IPS-20b (cell line): ENCODE results near the gene CDK19.

Experiments
- H3K27ac ChIP-seq: one replicate; pipeline ENCODE4 v1.5.1; 2013; ENCODE audit warnings: low read length
- H3K27me3 ChIP-seq: 2 replicates; pipeline ENCODE4 v1.6.1; 2013; ENCODE audit warnings: mild to moderate bottlenecking, low read length, inconsistent platforms; ENCODE audit not compliant: insufficient read depth
- H3K36me3 ChIP-seq: 2 replicates; pipeline ENCODE4 v1.6.1; 2013; ENCODE audit warnings: low read depth, mild to moderate bottlenecking, inconsistent platforms, low read length, moderate library complexity; ENCODE audit not compliant: insufficient read depth
- H3K4me1 ChIP-seq: 2 replicates; pipeline ENCODE4 v1.6.1; 2013; ENCODE audit warnings: mild to moderate bottlenecking, control low read depth, inconsistent platforms, low read length, moderate library complexity; ENCODE audit not compliant: insufficient read depth
- H3K4me3 ChIP-seq: 2 replicates; pipeline ENCODE4 v1.5.1; 2013; ENCODE audit warnings: mild to moderate bottlenecking, low read length, inconsistent platforms
- H3K9ac ChIP-seq: 2 replicates; pipeline ENCODE4 v1.6.1; 2013; ENCODE audit warnings: low read depth, mild to moderate bottlenecking, inconsistent platforms, low read length, moderate library complexity
- H3K9me3 ChIP-seq: 2 replicates; pipeline ENCODE4 v1.6.1; 2013; ENCODE audit warnings: mild to moderate bottlenecking, low read depth, low read length, inconsistent platforms; ENCODE audit not compliant: insufficient read depth

Gene CDK19

GRCh38 chr6:110690916-110691315 is 124.4 kb downstream of the CDK19 start:
- peaks cover 14% of the 10 kb centered on the region for H3K4me1 ChIP-seq
- H3K27me3 ChIP-seq: no peaks in the 10 kb centered on the region
- H3K9me3 ChIP-seq: no peaks in the 10 kb centered on the region
- H3K36me3 ChIP-seq: no peaks in the 10 kb centered on the region
- H3K27ac ChIP-seq: no peak overlapping the region
- no peak overlapping the region for H3K9ac ChIP-seq
- no peak overlapping the region for H3K4me3 ChIP-seq

- H3K4me1 ChIP-seq: peaks cover 14% of the 10 kb centered on the region
- no peaks in the 10 kb centered on the region for H3K9me3 ChIP-seq
- H3K9ac ChIP-seq: no peak overlapping the region
- no peaks in the 10 kb centered on the region for H3K36me3 ChIP-seq
- H3K27me3 ChIP-seq: no peaks in the 10 kb centered on the region
- H3K4me3 ChIP-seq: no peak overlapping the region
- no peak overlapping the region for H3K27ac ChIP-seq
Measured at GRCh38 chr6:110690106-110690654, 125.1 kb downstream of the CDK19 start.

DNA sequence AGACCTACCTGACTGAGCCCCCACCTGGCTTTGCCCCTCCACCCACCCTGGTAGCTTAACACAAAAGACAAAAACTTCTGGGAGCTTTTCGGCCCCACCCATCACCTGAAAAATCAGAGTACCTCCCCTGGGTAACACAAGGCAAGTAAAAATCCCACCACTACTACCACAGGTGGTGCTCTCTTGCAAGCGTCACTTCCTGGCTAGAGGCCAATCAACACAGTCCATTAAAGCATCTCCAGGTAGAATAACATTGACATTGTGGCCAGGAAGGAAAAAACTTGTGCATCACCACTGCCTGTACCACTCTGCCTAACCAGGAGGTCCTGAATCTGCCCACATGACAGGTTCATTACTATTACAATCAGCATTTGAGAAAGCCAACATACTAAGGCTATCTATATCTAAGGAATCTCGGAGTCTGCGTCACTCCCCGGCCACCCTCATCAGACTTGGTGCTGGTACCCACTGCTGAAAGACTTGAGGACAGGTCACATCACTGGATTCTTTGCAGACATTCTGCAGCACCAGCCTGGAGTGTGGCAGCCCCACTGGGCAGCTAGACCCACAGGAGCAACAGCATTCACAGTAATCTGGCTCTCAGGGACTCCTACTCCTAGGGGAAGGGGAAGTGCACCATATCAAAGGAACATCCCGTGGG is 125.9 kb downstream of the CDK19 start:
- Histone ChIP-seq H3K27me3 (no peaks in the 10 kb centered on the region), H3K9ac (no peak overlapping the region), H3K4me1 (peaks cover 14% of the 10 kb centered on the region), H3K27ac (no peak overlapping the region), H3K36me3 (no peaks in the 10 kb centered on the region), H3K4me3 (no peak overlapping the region), H3K9me3 (no peaks in the 10 kb centered on the region)

GRCh38 chr6:110688661-110689268 is 126.5 kb downstream of the CDK19 start:
- Histone ChIP-seq H3K27me3 (no peaks in the 10 kb centered on the region), H3K9me3 (no peaks in the 10 kb centered on the region), H3K4me1 (peaks cover 13% of the 10 kb centered on the region), H3K27ac (no peak overlapping the region), H3K36me3 (no peaks in the 10 kb centered on the region), H3K4me3 (no peak overlapping the region), H3K9ac (no peak overlapping the region)

DNA sequence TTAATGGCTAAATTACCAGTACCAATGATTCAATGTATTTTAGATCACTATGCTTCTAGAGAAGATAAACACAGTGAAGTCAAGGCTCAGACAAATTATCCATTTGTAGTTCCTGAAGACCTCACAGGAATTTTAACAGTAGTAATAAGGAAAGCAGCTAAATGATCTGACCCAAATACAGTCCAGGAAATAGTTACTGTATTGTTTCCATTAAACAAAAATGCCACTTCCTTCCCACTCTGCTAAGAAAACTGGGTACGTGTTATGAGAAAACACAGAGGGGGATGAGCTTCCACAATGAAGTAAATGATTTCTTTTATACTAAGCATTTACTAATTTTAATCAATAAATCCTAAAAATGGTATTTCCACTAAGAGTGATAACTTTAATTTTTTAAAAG is 127.9 kb downstream of the CDK19 start:
- Histone ChIP-seq H3K4me1 (peaks cover 8% of the 10 kb centered on the region; the same call in 1 of the 2 replicates), H3K36me3 (no peaks in the 10 kb centered on the region), H3K27me3 (no peaks in the 10 kb centered on the region), H3K4me3 (no peak overlapping the region), H3K9me3 (no peaks in the 10 kb centered on the region), H3K27ac (no peak overlapping the region), H3K9ac (no peak overlapping the region)

DNA sequence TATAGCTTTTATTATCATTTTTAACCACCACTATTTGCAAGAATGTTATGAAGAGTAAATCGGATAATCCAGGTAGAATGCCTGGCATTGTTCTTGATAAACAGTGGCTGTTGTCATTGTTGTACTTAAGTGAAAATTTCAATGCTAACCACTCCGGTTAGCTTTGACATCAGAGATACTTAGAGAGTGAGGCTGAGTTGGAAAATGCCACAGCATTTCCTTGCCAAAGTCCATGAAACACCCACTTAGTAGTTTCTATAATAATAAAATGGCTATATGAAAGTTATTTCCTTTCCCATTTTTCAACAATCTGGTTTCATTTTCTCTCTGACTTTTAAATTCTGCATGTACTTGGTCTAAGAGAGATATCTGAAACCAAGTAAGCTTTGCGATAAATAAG is 132.0 kb downstream of the CDK19 start:
- H3K4me3 ChIP-seq: no peak overlapping the region
- no peaks in the 10 kb centered on the region for H3K9me3 ChIP-seq
- H3K27me3 ChIP-seq: no peaks in the 10 kb centered on the region
- no peak overlapping the region for H3K27ac ChIP-seq
- H3K9ac ChIP-seq: no peak overlapping the region
- no peaks in the 10 kb centered on the region for H3K36me3 ChIP-seq
- H3K4me1 ChIP-seq: no peaks in the 10 kb centered on the region; the same call in 1 of the 2 replicates

GRCh38 chr6:110682460-110682853 is 132.8 kb downstream of the CDK19 start:
- Histone ChIP-seq H3K4me3 (no peak overlapping the region), H3K27me3 (no peaks in the 10 kb centered on the region), H3K27ac (no peak overlapping the region), H3K9ac (no peak overlapping the region), H3K9me3 (no peaks in the 10 kb centered on the region), H3K36me3 (no peaks in the 10 kb centered on the region), H3K4me1 (no peaks in the 10 kb centered on the region; the same call in 1 of the 2 replicates)

DNA sequence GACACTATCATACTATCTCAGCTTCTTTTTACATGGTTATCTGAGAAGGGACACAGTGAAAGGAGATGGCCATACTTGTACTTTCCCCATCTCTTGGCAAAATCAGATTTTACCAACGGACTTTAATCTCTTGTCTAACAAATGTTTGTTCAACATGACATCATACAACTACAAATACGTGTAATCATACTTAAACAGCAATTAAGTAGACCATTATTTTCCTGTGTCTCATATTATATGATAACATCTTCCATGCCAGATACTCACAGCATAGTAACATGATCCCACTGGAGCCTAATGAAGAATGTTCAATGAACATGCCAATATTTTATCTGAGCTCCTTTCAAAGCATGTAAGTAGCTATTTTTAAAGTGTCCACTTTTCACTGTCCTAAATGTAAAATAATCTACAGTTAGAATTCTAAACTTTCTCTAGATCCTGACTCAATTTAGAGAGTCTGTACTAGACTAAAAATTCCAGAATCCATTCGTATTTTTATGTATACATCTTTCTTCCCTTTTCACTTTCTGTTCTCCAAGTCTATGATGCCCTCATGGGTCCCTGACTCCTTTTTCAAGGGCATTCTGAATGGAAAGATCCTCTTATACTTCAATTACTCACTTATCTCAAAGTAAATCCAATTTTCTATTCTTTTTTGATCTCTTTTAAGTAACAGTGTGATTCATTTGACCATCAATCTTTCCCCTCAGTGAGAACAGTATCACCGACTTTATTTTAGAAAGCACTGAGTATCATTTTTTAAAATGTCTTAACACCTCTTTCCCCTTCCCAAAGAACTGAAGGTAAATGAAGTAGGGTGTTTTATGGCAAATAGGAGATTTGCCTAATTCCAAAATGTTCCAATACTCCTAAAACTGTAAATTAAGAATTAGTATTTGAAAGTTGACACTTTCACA is 133.5 kb downstream of the CDK19 start:
- no peak overlapping the region for H3K4me3 ChIP-seq
- H3K9me3 ChIP-seq: no peaks in the 10 kb centered on the region
- H3K9ac ChIP-seq: no peak overlapping the region
- no peaks in the 10 kb centered on the region for H3K36me3 ChIP-seq
- no peaks in the 10 kb centered on the region; the same call in 1 of the 2 replicates for H3K4me1 ChIP-seq
- H3K27ac ChIP-seq: no peak overlapping the region
- H3K27me3 ChIP-seq: no peaks in the 10 kb centered on the region

DNA sequence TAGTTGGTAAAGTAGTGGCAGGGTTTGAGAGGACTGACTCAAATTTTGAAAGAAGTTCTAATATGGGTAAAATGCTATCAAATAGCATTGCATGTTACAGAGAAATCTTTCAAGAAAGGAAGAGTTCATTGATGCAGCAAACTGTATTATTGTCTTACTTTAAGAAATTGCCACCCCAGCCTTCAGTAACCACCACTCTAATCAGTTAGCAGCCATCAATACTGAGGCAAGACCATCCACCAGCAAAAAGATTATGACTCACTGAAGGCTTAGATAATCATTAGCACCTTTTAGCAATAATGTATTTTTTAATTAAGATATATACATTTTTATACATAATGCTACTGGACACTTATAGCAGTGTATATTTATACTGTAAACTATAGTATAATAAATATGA is 138.9 kb downstream of the CDK19 start:
- no peaks in the 10 kb centered on the region for H3K27me3 ChIP-seq
- H3K36me3 ChIP-seq: no peaks in the 10 kb centered on the region
- no peaks in the 10 kb centered on the region for H3K9me3 ChIP-seq
- no peaks in the 10 kb centered on the region for H3K4me1 ChIP-seq
- H3K4me3 ChIP-seq: no peak overlapping the region
- no peak overlapping the region for H3K27ac ChIP-seq
- no peak overlapping the region for H3K9ac ChIP-seq

DNA sequence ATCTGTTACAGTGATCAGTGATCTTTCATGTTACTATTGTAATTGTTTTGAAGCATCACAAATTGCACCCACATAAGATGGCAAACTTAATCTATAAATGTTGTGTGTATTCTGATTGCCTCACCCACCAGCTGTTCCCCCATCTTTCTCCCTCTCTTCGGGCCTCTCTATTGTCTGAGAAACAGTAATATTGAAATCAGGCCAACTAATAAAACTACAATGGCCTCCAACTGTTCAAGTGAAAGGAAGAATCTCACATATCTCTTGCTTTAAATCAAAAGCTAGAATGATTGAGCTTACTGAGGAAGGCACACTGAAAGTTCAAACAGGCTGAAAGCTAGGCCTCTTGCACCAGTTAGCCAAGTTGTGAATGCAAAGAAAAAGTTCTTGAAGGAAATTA is 141.2 kb downstream of the CDK19 start:
- Histone ChIP-seq H3K9ac (no peak overlapping the region), H3K9me3 (no peaks in the 10 kb centered on the region), H3K27me3 (no peaks in the 10 kb centered on the region), H3K36me3 (no peaks in the 10 kb centered on the region), H3K4me3 (no peak overlapping the region), H3K4me1 (no peaks in the 10 kb centered on the region), H3K27ac (no peak overlapping the region)

DNA sequence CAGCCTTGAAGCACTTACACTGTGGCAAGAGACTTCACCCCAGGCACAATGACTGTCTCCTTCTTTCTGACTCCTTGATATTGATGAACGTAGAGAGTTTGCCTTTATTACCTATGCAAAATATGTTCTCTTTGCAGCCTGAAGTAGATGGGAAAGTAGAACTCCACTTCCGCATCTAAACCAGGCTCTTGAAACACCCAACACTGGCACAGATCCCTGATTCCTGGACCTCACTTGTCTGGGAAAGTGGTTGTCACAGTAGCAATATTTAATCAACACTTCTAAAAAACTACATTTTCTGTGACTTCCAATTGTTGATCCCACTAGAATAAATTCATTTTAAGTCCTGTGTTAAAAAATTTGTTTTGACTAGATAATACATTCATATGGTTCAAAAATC is 143.1 kb downstream of the CDK19 start:
- Histone ChIP-seq H3K9me3 (no peaks in the 10 kb centered on the region), H3K36me3 (no peaks in the 10 kb centered on the region), H3K4me3 (no peak overlapping the region), H3K4me1 (no peaks in the 10 kb centered on the region), H3K9ac (no peak overlapping the region), H3K27me3 (no peaks in the 10 kb centered on the region), H3K27ac (no peak overlapping the region)
